HG03521 (cell line): Measurements from ENCODE around the gene EPN2.

Source experiments
- ATAC-seq: cut with Tn5 transposase; IDR thresholded peaks from one replicate; pipeline ENCODE4 v1.9.1; 2021; ENCODE audit warnings: mild to moderate bottlenecking, moderate library complexity; ENCODE audit not compliant: unreplicated experiment

Gene EPN2

DNA sequence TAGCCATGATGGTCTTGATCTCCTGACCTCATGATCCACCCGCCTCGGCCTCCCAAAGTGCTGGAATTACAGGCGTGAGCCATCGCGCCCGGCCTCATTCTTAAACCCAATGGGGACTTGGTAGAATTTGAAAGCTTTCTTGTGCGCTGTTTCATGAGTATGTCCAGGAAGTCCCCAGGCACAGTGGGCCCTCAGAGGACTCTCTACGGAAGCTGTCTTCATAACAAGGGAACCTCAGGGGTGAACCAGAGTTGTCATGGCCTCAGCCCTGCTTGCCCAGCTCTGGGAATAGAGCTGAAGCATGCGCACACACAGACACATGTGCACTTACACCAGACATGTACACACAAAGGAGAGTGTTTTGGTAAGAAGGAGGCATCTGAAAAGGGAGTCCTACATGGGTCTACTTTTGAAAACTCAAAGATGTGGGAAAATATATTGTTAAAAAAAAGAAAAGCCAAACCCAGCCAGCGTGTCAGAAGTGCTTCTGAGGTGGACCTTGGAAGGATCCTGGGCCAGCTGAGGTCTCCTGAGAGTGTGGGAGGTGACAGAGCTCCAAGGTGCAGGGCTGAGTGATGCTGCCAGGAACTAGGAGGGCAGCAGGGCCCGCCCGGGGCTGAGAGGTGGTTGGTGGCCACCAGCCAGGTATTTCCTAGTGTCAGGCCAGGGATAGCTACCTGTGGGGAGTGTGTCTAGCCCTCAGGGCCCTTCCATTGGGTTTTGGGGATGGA is 54.6 kb downstream of the EPN2 start:
- ATAC-seq: no peak

DNA sequence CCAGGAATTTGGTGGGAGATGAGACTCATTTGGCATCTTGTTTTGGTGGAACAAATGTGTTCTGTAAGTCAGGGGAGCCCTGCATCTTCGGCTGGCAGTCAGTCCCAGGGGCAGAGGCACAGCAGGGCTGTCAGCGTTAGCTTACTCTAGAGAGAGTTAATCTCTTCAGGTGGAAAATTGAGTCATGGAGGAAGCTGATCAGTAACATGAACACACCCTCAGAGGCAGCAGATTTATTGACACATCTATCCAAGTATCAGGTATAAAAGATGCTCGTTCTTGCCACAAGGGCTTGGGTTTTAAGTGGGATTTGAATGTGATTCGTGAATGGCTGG is 55.2 kb downstream of the EPN2 start:
- ATAC-seq: no peak

GRCh38 chr17:19294443-19294842 is 57.3 kb downstream of the EPN2 start:
- no peak for ATAC-seq

DNA sequence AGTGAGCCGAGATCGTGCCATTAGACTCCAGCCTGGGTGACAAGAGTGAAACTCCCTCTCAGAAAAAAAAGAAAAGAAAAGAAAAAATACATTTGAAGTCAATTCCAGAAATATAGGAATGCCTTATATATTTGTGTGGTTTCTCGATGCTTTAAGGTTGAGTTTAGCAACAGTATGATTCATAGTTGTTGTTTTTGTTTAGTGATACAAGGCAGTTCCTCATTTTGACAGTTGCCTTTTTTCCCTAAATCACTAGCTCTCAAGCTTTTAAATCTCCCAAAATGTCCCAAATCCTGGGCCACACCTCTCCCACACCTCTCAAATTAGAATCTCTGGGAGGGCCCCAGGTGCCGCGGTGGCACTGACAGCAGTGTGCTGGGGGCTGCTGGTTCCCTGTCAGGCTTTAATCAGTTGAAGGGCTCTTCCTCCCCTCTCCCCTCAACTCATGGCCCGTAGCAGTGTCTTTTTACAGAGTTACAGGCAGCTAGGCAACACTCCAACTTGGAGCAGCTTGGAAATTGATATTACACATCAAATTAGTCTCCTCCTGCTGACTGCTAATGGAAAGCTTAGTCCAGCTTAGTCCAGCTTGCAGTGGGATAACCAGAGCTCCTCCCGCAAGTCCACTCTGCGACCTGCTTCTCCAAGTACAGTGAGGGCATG is 58.4 kb downstream of the EPN2 start:
- ATAC-seq: no peak

DNA sequence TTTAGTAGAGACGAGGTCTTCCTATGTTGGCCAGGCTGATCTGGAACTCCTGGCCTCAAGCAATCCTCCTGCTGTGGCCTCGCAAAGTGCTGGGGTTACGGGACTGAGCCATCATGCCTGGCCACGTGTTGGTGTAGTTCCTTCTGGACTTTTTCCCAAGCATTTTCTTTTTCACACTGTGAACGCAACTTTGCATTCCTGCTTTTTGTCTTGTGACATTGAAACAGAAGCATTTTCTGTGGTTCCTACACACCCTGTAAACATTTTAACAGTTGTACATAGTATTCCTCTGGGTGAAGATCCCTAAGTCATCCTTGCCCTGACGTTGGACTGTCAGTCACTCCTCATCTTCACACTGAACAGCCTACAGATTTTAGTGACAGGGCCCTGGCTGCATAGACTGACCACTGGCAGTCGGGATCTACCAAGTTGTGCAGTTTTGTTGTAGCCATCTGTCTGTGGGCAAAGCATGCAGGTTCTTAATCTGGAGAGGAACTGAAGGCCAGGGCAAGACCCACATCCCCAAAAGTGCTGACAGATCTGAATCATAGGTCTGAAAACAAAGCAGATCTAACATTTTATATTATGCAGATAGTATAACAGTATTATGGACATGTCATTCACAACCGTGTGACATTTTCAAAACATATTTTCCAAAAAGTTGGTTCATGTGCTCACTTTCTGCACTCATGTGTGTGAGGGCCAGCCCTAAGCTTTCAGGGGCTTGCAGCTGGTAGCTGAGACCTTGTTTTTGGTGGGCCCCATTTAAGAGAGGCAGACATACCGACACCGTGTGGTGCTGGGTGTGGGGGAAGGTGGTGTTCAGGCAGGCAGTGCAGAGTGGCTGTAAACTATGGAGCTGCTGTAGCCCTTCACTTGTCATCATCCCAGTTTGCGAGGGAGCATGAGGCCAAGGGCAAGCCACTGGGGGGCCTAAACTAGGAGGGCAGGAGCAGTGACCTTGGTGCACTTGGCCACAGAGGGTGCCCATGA is 59.9 kb downstream of the EPN2 start:
- ATAC-seq: no peak

DNA sequence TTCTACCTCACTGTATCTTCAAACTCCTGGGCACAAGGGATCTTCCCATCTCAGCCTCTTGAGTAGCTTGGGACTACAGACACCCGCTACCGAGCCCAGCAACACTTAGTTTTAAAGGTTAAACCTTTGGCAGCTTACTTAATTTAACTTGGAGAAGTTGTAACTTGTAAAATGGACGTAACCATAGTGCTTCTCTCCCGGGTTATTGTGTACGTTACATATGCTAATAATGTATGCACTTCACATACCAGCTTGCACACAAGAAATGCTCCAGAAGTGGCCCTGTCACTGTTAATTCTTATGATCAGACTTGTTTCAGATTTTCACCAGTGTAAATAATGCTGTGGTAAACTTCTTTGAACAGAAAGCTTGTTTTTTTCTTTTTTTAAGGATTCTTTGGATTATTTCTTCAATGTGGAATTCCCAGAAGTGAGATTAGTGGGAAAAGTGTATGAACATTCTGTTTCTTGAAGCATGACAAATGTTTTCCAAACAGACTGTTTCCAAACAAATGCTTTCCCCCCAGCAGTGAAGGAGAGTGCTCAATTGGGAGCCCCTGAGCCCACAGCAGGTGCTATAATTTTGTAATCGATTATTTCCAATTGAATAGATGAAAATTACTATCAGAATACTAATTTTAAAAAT is 61.5 kb downstream of the EPN2 start:
- ATAC-seq: no peak

DNA sequence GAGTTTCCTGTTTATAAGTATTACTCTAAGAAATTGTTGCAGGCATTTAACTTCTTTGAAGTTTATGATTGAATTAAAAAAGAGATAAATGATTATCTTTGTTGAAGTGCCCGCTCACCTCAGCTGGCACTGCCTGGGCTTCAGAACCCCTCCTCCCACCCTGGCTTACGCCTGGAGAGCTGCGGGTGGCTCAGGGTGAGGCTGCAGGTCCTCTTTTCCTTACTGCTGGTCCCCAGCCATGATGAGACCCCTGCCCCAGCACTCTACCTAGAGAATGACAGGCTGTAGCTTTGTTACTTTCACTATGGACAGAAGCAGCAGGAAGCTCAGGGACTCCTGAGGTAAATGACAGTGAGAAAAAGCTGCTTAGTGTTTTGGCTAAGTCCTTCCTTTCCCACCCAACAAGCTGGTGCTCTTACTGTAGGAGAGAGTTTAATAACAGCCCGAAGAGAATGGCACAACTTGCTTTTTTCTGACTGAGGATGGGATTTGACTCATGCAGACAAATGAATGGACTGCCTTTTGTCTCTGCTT is 62.1 kb downstream of the EPN2 start:
- no peak for ATAC-seq

GRCh38 chr17:19299866-19300265 is 62.7 kb downstream of the EPN2 start:
- ATAC-seq: no peak

GRCh38 chr17:19301274-19301951 is 64.2 kb downstream of the EPN2 start:
- no peak for ATAC-seq

- no peak for ATAC-seq
Measured at GRCh38 chr17:19301973-19302372, 64.8 kb downstream of the EPN2 start.

DNA sequence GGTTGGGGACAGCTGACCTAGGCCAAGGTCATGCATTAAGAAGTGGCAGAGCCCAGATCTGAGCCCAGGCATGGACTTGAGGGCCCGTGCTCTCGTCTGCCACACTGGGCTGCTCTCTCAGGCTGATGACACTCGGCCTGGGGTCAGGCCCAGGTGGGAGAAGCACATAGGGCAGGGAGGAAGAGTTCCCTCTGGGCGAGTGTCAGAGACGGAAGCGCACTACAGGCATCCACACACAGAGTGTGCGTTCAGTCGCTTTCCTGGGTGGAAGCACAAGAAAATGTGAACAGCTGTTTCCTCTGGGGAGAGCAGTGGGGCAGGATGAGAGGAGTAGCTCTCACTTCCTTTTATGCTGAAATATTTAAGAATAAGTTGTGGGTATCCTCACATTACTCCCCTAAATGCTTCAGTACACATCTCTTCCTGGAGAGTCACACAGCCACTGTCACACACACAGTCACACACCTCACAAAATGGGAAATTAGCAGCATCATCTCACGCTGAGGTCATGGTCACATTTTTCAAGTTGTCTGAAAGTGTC is 65.7 kb downstream of the EPN2 start:
- ATAC-seq: no peak

DNA sequence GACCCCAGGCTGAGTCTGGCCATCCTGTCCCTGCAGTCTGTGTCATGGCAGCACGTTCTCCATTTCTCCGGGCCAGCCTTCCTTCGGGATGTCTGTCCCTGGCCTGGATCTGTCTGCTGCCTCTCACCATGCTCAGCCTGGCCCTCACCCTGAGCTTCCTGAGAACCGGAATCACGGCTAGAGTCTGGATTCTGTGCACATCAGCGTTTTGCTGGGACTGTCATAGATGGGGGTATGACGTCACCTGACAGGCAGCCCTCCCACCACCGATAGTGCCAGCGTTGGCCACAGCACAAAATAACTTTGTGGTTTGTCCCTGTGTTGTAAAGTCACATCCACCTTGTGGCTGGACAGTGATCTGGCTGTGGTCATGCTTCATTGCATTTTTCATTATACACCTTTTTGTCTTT is 66.2 kb downstream of the EPN2 start:
- ATAC-seq: no peak

GRCh38 chr17:19304209-19304608 is 67.0 kb downstream of the EPN2 start:
- no peak for ATAC-seq

- ATAC-seq: no peak
Measured at GRCh38 chr17:19304751-19305150, 67.6 kb downstream of the EPN2 start.

- ATAC-seq: no peak
Measured at GRCh38 chr17:19305256-19305655, 68.1 kb downstream of the EPN2 start.

DNA sequence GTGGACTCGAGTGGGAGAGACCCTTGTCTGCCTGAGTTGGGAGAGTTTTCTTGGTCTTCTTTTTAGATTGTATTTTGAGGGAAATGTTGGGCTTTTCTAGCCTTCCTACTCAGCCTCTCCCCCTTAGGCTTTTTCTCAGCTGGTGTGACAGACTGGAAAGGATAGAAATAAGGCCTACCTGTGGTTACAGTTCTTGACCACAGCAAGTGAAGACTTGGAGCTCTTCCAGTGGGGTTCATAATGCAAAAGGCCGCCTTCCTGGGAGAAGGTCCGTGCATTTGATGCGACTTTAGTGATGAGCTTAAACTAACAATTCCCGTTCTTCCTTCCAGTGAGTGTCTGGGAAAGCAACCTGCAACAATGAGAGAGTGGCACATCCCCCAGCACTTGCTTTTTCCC is 68.6 kb downstream of the EPN2 start:
- no peak for ATAC-seq

DNA sequence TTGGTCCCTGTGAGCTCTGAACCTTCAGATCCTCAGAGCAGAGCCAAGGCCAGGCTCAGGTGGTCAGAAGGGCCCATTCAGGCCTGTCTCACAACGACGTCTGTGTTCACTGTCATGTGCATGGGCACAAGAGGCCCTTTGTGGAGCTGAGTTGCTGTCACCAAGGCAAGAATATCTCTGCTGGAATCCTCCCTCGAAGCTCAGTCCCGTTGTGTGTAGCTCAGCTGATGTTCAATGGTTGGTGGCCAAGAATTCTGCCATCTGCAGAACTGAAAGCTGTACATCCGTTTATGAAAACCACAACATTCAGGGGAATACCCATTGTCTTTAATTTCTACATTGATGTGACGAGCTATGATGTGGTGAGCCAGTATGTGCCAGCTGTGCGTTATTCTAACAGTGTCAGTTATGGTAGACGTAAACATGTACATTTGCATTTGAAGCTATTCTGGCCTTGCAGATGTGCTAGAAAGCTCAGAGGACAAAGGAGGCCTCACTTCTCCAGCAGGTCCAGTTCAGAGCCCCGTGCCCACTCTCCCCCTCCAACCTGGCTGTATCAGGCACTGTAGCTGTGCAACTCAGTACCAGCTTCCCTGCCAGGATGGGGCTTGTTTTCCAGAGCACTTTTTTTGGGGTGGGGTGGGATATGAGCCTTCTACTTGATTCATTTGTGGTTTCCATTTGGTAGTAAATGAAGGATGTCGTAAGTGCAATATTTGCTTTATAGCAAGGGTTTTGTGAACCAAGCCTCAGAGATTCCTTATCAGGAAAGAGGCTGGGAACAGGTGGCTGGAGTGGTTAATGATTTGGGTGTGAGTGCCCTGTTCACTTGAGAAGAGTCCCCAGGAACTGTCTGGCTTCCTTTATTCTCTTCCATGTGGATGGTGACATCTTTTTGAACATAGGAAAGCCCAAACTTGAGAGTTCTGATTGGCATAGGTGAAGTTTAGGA is 69.3 kb downstream of the EPN2 start:
- peak; percentile 74 for ATAC-seq

DNA sequence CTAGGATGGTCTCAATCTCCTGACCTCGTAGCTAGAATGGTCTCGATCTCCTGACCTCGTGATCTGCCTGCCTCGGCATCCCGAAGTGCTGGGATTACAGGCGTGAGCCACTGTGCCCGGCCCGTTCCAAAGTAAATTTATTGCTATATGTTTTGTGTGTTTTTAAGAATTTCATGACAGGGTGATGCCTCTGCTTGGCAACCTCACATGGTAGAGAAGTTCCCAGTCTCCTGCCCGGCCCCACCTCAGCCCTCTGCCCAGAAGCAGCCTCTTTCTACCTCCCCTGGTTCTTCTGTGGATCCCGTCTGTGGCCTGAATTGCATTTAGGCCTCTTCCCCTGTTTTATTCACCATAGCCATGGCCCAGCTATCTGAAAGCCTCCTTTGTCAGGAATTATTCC is 70.4 kb downstream of the EPN2 start:
- ATAC-seq: no peak

GRCh38 chr17:19308398-19308797 is 71.2 kb downstream of the EPN2 start:
- ATAC-seq: no peak
